Measurements from ENCODE around the gene UGGT2.

- TF ChIP-seq CTCF (IDR thresholded peaks at IDR 0.05 in 8 of 11, conservative IDR thresholded peaks at IDR 0.05 in 3 of 11) (no peak), POLR2AphosphoS5 (IDR thresholded peaks at IDR 0.05) (no peak), POLR2A (IDR thresholded peaks at IDR 0.05) (no peak)
Measured at GRCh38 chr13:95937714-95938320, 115.4 kb downstream of the UGGT2 start.
